ENCODE measurements around the gene LCN10. TPM values are rescaled to one million over a fixed set of nuclear protein-coding genes. Genes with fewer than 3 reads are reported as not detected.

LCN10 gene
- total and polyA plus RNA-seq, 2 of the 13 experiments (the other 11 are each of a cell fraction or from before 2014, with no cell fraction given): 0.53 to 0.61 TPM

- Histone ChIP-seq H3K79me2 (ENCODE audit: insufficient read depth, low read length) (peaks cover 15% of the 10 kb centered on the region), H4K20me1 (ENCODE audit: insufficient read depth, low read length) (no peaks in the 10 kb centered on the region), H3K9me3 (ENCODE audit: low read length) (no peaks in the 10 kb centered on the region), H3K36me3 (replicated peaks in 1 of 2; ENCODE audit: control insufficient read depth in 1 of 2, insufficient read depth in 2 of 2, low read length in 2 of 2) (0 out of 5 replicates have a peak, but pooled peaks cover 0 to 3% of the 10 kb centered on the region in 2 experiments), H2AFZ (ENCODE audit: low read length) (no peak overlapping the region), H3K4me1 (ENCODE audit: insufficient read depth, low read length) (peaks cover 82% of the 10 kb centered on the region), H3K27me3 (ENCODE audit: control insufficient read depth in 1 of 2, insufficient read depth in 2 of 2, low read length in 2 of 2) (no peaks in the 10 kb centered on the region; a peak in 1 of 5 replicates), H3K27ac (ENCODE audit: extremely low read length, insufficient read depth, low read length) (peak overlapping the region; percentile 91), H3K9ac (ENCODE audit: insufficient read depth, low read depth, low read length) (peak overlapping the region; percentile 67), H3K4me3 (replicated peaks in 1 of 3; ENCODE audit: insufficient read depth in 1 of 3, low read depth in 2 of 3, low read length in 3 of 3) (peak overlapping the region; percentile 57 to 67 (median 65)), H3K4me2 (ENCODE audit: low read depth, low read length) (peak overlapping the region; percentile 91)
- peak; percentile 27 for ATAC-seq
- CTCF ChIA-PET (ENCODE audit: low intra/inter-chr PET ratio, low total read pairs): interaction anchor here (1.6 kb wide), 1 partner anchor 247 kb away, joined by 10 read pairs; no protein-coding TSS in a partner anchor
- POLR2A ChIA-PET: interaction anchor here (0.6 to 1.9 kb wide), 7 partner anchors 10 to 248 kb away, joined by 3 to 9 read pairs (median 4); partner anchors contain the start of gene FBXW5
- no TSS peak for BruUV-seq (replicated peaks)
- peak; percentile 48 for FAIRE-seq
- intact Hi-C loops (cut with micrococcal nuclease; ENCODE audit: unreplicated experiment) (loop anchor here (1.0 to 10.0 kb wide), 4 partner anchors 59 to 247 kb away; partner anchors contain the start of genes PHPT1 and TRAF2), in situ Hi-C loops (cut with HindIII; ENCODE audit: extremely low pct_ligation_motif_present, low pct_unique_long_range_greater_than_20kb) (no loop called here)
- WGBS (ENCODE audit: low lambda C conversion rate): 3% methylated on average over 17 of the region's 21 CpGs
- peak; percentile 81 for DNase-seq (ENCODE audit: low spot score)
- no peak for TF ChIP-seq BRF2 (CRISPR knock-in tag; IDR thresholded peaks at IDR 0.05)
- TF ChIP-seq BHLHE40 (IDR thresholded peaks at IDR 0.05; ENCODE audit: low read length): no peak
- no peak for TF ChIP-seq SSRP1 (CRISPR knock-in tag; IDR thresholded peaks at IDR 0.05)
- peak; percentile 49; the same call in 1 of the 2 replicates for TF ChIP-seq ZNF788 (CRISPR knock-in tag; IDR thresholded peaks at IDR 0.05; ENCODE audit: borderline replicate concordance)
- no peak for TF ChIP-seq AGO1 (IDR thresholded peaks at IDR 0.05; ENCODE audit: low read depth, low read length, poor library complexity, severe bottlenecking)
- no peak for TF ChIP-seq ZNF282 (IDR thresholded peaks at IDR 0.05; ENCODE audit: partially characterized antibody)
- no peak for TF ChIP-seq ZNF430 (CRISPR knock-in tag; IDR thresholded peaks at IDR 0.05)
- no peak for TF ChIP-seq IRF9 (CRISPR knock-in tag; IDR thresholded peaks at IDR 0.05; ENCODE audit: borderline replicate concordance)
- TF ChIP-seq FOXA3 (CRISPR knock-in tag; IDR thresholded peaks at IDR 0.05): peak; percentile 53
- TF ChIP-seq CHD2 (IDR thresholded peaks at IDR 0.05; ENCODE audit: low read depth, low read length): no peak
- TF ChIP-seq ZNF564 (CRISPR knock-in tag; IDR thresholded peaks at IDR 0.05): no peak
- peak; percentile 38; the same call in 1 of the 2 replicates for TF ChIP-seq ARID5B (CRISPR knock-in tag; IDR thresholded peaks at IDR 0.05)
- TF ChIP-seq MTA1 (CRISPR knock-in tag; IDR thresholded peaks at IDR 0.05; ENCODE audit: borderline replicate concordance): no peak
- no peak for TF ChIP-seq ONECUT2 (CRISPR knock-in tag; IDR thresholded peaks at IDR 0.05)
- TF ChIP-seq ZNF33B (CRISPR knock-in tag; IDR thresholded peaks at IDR 0.05): no peak
- TF ChIP-seq MIXL1 (CRISPR knock-in tag; IDR thresholded peaks at IDR 0.05): peak; percentile 23; the same call in 1 of the 2 replicates
- no peak for TF ChIP-seq ZNF766 (CRISPR knock-in tag; IDR thresholded peaks at IDR 0.05; ENCODE audit: borderline replicate concordance)
- TF ChIP-seq PHF21A (CRISPR knock-in tag; IDR thresholded peaks at IDR 0.05): peak; percentile 71; the same call in 1 of the 2 replicates
Measured at GRCh38 chr9:136787690-136788400, 45.1 kb upstream of the LCN10 start.
